WTC11 (cell line): ENCODE measurements around the gene CROCC2.

Experiments
- ATF6 ChIP-seq: sonication (generic); formaldehyde crosslinking; IDR thresholded peaks from 2 replicates; pipeline ENCODE4 v1.8.1; 2023; ENCODE audit warnings: mild to moderate bottlenecking, missing genetic modification reagents
- CTCF ChIP-seq: fragments of 200-600 bp; IDR thresholded peaks from 2 replicates; pipeline ENCODE4 v1.8.0; 2022; ENCODE audit warnings: antibody characterized with exemption
- FOXJ3 ChIP-seq: sonication (generic); formaldehyde crosslinking; IDR thresholded peaks from 2 replicates; pipeline ENCODE4 v1.9.0; 2021; ENCODE audit warnings: missing genetic modification reagents, mild to moderate bottlenecking, borderline replicate concordance
- TF ChIP-seq, protein P1 (sequence below): sonication (generic); formaldehyde crosslinking; IDR thresholded peaks from 2 replicates; pipeline ENCODE4 v1.8.1; 2022; ENCODE audit warnings: mild to moderate bottlenecking, moderate library complexity, missing genetic modification reagents

GRCh38 chr2:240956935-240957655, 51.0 kb downstream of the CROCC2 start:
- TF ChIP-seq CTCF (no peak), ATF6 (CRISPR knock-in tag) (no peak), FOXJ3 (no peak)
- TF ChIP-seq, protein P1, sequence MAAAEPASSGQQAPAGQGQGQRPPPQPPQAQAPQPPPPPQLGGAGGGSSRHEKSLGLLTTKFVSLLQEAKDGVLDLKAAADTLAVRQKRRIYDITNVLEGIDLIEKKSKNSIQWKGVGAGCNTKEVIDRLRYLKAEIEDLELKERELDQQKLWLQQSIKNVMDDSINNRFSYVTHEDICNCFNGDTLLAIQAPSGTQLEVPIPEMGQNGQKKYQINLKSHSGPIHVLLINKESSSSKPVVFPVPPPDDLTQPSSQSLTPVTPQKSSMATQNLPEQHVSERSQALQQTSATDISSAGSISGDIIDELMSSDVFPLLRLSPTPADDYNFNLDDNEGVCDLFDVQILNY (CRISPR knock-in tag) = no peak
